GM12878 (cell line): ENCODE measurements around the gene ASAH2.
A peak's percentile ranks its signal among the peaks of the same experiment; 100 is the strongest.

Source experiments
- EZH2 ChIP-seq: IDR thresholded peaks from 2 replicates; pipeline ENCODE4 v1.6.1; 2012; ENCODE audit warnings: low read depth, mild to moderate bottlenecking, control low read depth, inconsistent platforms, low read length, borderline replicate concordance; ENCODE audit not compliant: control insufficient read depth
- RAD21 ChIP-seq: IDR thresholded peaks from 2 replicates; pipeline ENCODE4 v1.6.1; 2011; ENCODE audit warnings: mild to moderate bottlenecking, low read depth, low read length, moderate library complexity; ENCODE audit not compliant: insufficient read depth
- TCF12 ChIP-seq: IDR thresholded peaks from 2 replicates; pipeline ENCODE4 v1.6.1; 2011; ENCODE audit warnings: low read depth, mild to moderate bottlenecking, low read length

DNA sequence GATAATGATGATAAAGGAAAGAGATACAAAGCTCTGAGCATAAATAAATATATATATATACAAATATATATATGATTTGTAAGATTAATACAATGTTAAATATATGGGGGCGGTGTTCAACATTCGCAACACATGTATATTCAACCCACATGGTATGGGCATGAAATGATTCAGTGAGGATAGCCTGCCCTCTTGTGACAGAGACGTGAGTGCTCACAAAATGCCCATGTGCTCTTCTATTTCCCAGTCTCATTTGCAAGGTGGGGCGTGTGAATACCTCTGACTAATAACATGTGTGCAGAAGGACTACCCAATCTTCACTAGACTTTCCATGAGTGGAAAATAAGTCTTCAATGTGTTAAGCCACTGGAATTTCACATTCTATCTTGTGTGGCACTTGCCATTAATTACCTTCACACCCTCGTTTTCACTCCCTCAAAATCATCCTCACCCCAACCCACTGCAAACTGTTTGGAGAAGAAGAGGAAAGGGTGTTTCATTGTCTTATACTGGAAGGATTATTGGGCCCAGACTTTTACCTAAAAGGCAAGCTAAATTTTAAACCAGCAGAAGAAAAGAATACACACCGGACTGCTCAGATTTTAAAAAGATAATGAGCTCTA lies 26.9 kb downstream of the ASAH2 start:
- TF ChIP-seq EZH2 = no peak
- TF ChIP-seq RAD21 = peak; percentile 81
- no peak for TF ChIP-seq TCF12
